ENCODE results near the gene BAIAP2L1.

The BAIAP2L1 gene

DNA sequence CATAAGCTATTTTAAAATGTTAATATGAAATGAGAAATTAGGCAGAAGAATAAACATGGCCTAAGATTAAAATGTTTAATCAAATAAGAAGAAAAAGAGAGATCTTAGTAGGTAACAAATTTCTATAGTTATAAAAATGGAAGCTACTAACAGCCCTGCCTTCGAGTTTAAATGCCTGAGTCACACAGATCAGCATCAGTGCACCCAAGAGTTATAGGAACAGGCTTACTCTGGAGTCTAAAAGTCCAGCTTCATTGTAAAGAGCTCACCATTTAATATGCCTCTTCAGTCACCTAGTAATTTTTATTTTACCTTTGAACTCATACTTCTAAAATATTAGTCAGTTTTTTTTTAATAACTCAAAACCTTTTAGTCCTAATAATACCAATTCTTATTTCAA is 66.8 kb downstream of the BAIAP2L1 start:
- TF ChIP-seq TAF1 (IDR thresholded peaks at IDR 0.05; ENCODE audit: low read depth) (no peak), CEBPB (IDR thresholded peaks at IDR 0.05) (no peak), ZBTB7A (IDR thresholded peaks at IDR 0.05; ENCODE audit: low read depth) (no peak), FOXM1 (IDR thresholded peaks at IDR 0.05; ENCODE audit: borderline replicate concordance, low read depth) (no peak), TEAD4 (IDR thresholded peaks at IDR 0.05) (no peak), MAX (IDR thresholded peaks at IDR 0.05) (no peak)

- TF ChIP-seq MAX (IDR thresholded peaks at IDR 0.05), result no peak
- TF ChIP-seq TAF1 (IDR thresholded peaks at IDR 0.05; ENCODE audit: low read depth), result no peak
- TF ChIP-seq CEBPB (IDR thresholded peaks at IDR 0.05), result no peak
These were observed 69.9 kb downstream of the BAIAP2L1 start for GRCh38 chr7:98330926-98331529.

- TF ChIP-seq CREB1 (IDR thresholded peaks at IDR 0.05; ENCODE audit: low read depth) (no peak), MAX (IDR thresholded peaks at IDR 0.05) (no peak), TEAD4 (IDR thresholded peaks at IDR 0.05) (no peak), NFIC (IDR thresholded peaks at IDR 0.05) (no peak), YY1 (IDR thresholded peaks at IDR 0.05; ENCODE audit: low read depth) (no peak), FOXM1 (IDR thresholded peaks at IDR 0.05; ENCODE audit: borderline replicate concordance, low read depth) (no peak), RAD21 (IDR thresholded peaks at IDR 0.05; ENCODE audit: low read depth) (no peak), ZBTB7A (IDR thresholded peaks at IDR 0.05; ENCODE audit: low read depth) (no peak)
These were observed 71.0 kb downstream of the BAIAP2L1 start for GRCh38 chr7:98329791-98330373.

- TF ChIP-seq YY1 (IDR thresholded peaks at IDR 0.05; ENCODE audit: low read depth), result no peak
- TF ChIP-seq EGR1 (IDR thresholded peaks at IDR 0.05), result no peak
These were observed 71.6 kb downstream of the BAIAP2L1 start for GRCh38 chr7:98329100-98329790.

GRCh38 chr7:98324782-98325181 is 76.1 kb downstream of the BAIAP2L1 start:
- TF ChIP-seq EP300 (IDR thresholded peaks at IDR 0.05; ENCODE audit: borderline replicate concordance), result no peak
- no peak for TF ChIP-seq EGR1 (IDR thresholded peaks at IDR 0.05)
- no peak for TF ChIP-seq ZBTB7A (IDR thresholded peaks at IDR 0.05; ENCODE audit: low read depth)
- no peak for TF ChIP-seq NFIC (IDR thresholded peaks at IDR 0.05)
- TF ChIP-seq RAD21 (IDR thresholded peaks at IDR 0.05; ENCODE audit: low read depth), result no peak
- TF ChIP-seq TCF12 (IDR thresholded peaks at IDR 0.05; ENCODE audit: low read depth), result no peak
- no peak for TF ChIP-seq CEBPB (IDR thresholded peaks at IDR 0.05)

DNA sequence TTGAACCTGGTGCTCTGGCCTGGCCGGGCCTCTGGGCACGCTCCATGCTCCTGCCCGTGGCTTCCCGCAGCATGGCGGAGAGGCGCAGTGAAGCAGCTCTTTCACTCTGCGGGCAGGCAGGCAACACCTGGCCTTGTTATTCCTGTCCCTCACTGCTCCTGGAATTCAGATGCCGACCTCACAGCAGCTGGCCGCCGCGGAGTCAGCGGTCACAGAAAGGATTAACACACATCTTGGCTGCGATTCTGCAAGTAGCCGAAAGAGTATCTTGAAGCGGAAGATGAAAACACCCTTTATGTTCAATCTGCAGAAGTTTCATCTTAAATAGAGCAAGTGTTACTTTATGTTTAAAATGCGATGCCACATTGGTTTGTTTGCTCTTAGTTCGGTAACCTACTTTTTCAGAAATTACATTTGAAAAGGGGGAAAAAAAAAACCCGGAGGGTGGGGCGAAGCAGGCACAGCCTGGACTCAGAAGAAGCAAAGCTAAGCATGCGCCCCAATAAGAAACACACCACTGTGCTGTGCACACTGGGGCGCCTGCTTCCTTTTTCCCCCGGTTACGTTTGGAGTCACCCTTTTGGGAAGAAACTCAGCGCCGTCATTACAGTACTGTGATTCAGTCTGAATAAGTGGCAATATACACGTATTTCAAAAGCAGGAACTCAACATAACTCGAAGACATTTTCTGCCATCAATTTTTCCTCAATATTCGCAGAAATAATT is 77.1 kb downstream of the BAIAP2L1 start:
- no peak for TF ChIP-seq TEAD4 (IDR thresholded peaks at IDR 0.05)
- TF ChIP-seq FOXM1 (IDR thresholded peaks at IDR 0.05; ENCODE audit: borderline replicate concordance, low read depth), result no peak
- TF ChIP-seq EP300 (IDR thresholded peaks at IDR 0.05; ENCODE audit: borderline replicate concordance), result no peak

DNA sequence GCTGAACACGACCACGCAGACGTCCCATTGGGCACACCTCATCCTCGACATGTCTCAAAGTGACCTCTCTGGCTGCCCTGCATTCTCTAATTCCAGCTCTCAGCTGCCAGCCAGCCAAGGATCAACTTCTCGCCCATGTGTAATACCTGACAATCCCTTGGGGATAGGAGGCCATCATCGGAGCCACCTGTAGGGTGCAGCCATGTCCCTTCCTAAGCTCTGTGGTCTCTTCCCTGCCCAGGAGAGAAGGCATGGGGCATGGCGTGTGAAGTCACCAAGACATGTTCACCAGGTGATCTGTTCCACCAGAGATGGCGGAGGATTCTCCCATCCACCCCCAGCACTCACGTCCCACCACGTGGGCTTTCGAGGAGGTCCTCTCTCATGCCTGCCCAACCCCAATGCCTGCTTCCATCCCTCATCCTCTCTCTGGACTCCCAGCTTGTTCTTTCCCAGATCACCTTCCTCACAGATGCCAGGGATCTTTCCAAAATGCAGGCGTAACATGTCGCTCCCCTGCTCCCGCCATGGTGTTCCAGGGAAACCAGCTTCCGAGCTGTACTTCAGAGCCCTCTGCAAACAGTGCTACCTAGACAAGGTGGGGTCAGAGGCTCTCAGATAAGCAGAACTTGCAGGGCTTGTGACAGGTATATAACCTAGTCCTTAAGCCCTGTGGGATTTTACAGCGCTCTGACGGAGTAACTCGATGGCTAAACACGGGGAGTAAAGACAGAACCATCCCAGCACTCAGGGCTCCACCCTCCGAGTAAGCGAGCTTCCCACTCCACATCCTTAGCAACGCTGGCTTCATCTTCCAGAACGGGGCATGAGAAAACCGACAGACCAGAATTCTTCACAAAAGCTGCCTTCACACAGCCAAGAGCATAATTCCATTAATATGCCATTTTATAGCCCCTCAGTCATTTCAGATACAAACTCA is 78.3 kb downstream of the BAIAP2L1 start:
- TF ChIP-seq RAD21 (IDR thresholded peaks at IDR 0.05; ENCODE audit: low read depth) (peak; percentile 30; the same call in 1 of the 2 replicates), MAX (IDR thresholded peaks at IDR 0.05) (no peak)

- TF ChIP-seq, protein P1, sequence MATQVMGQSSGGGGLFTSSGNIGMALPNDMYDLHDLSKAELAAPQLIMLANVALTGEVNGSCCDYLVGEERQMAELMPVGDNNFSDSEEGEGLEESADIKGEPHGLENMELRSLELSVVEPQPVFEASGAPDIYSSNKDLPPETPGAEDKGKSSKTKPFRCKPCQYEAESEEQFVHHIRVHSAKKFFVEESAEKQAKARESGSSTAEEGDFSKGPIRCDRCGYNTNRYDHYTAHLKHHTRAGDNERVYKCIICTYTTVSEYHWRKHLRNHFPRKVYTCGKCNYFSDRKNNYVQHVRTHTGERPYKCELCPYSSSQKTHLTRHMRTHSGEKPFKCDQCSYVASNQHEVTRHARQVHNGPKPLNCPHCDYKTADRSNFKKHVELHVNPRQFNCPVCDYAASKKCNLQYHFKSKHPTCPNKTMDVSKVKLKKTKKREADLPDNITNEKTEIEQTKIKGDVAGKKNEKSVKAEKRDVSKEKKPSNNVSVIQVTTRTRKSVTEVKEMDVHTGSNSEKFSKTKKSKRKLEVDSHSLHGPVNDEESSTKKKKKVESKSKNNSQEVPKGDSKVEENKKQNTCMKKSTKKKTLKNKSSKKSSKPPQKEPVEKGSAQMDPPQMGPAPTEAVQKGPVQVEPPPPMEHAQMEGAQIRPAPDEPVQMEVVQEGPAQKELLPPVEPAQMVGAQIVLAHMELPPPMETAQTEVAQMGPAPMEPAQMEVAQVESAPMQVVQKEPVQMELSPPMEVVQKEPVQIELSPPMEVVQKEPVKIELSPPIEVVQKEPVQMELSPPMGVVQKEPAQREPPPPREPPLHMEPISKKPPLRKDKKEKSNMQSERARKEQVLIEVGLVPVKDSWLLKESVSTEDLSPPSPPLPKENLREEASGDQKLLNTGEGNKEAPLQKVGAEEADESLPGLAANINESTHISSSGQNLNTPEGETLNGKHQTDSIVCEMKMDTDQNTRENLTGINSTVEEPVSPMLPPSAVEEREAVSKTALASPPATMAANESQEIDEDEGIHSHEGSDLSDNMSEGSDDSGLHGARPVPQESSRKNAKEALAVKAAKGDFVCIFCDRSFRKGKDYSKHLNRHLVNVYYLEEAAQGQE (IDR thresholded peaks at IDR 0.05; ENCODE audit: low read depth), result no peak
- TF ChIP-seq TEAD4 (IDR thresholded peaks at IDR 0.05), result no peak
- TF ChIP-seq, protein P2, sequence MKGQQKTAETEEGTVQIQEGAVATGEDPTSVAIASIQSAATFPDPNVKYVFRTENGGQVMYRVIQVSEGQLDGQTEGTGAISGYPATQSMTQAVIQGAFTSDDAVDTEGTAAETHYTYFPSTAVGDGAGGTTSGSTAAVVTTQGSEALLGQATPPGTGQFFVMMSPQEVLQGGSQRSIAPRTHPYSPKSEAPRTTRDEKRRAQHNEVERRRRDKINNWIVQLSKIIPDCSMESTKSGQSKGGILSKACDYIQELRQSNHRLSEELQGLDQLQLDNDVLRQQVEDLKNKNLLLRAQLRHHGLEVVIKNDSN (IDR thresholded peaks at IDR 0.05), result no peak
These were observed 79.6 kb downstream of the BAIAP2L1 start for GRCh38 chr7:98321301-98321700.
